Activated CD4-positive, alpha-beta T cell treated with anti-CD3 and anti-CD28 coated beads, Interleukin-2, Interleukin-4, amounts not matched to agents 100 ng/mL and 50 ng/mL, durations not matched to agents 16 hours and 8 hours (primary cell): ENCODE data around the gene FREM2.

Experiments
- DNase-seq: peaks from one replicate; pipeline ENCODE4 v3.0.0-alpha.2; 2020; ENCODE audit warnings: low spot score

Gene FREM2

GRCh38 chr13:38897521-38897920 lies 210.6 kb downstream of the FREM2 start:
- no peak for DNase-seq

- DNase-seq: no peak
These were observed 211.6 kb downstream of the FREM2 start for GRCh38 chr13:38898481-38898880.

- no peak for DNase-seq
These were observed 212.7 kb downstream of the FREM2 start for GRCh38 chr13:38899571-38899970.

GRCh38 chr13:38900188-38900587 lies 213.3 kb downstream of the FREM2 start:
- no peak for DNase-seq

- no peak for DNase-seq
These were observed 215.7 kb downstream of the FREM2 start for GRCh38 chr13:38902551-38902950.

GRCh38 chr13:38905081-38905480 lies 218.2 kb downstream of the FREM2 start:
- no peak for DNase-seq

- DNase-seq: no peak
These were observed 219.0 kb downstream of the FREM2 start for GRCh38 chr13:38905861-38906260.

- no peak for DNase-seq
These were observed 221.7 kb downstream of the FREM2 start for GRCh38 chr13:38908574-38908973.

- no peak for DNase-seq
These were observed 227.2 kb downstream of the FREM2 start for GRCh38 chr13:38914070-38914469.

GRCh38 chr13:38921081-38921480 lies 234.2 kb downstream of the FREM2 start:
- no peak for DNase-seq

GRCh38 chr13:38922170-38922569 lies 235.3 kb downstream of the FREM2 start:
- DNase-seq: no peak

GRCh38 chr13:38933786-38934185 lies 246.9 kb downstream of the FREM2 start:
- no peak for DNase-seq
